HEK293 (cell line): Measurements from ENCODE around the gene ZBP1.
A peak's percentile ranks its signal among the peaks of the same experiment; 100 is the strongest.

Experiments used
- CTCF ChIA-PET: fragments of 350-600 bp; formaldehyde crosslinking; extraction: SDS; loops from one replicate; lab custom pipeline; 2021; ENCODE audit warnings: antibody characterized with exemption; lab: Yijun Ruan, JAX
- POLR2A ChIA-PET: fragments of 300-600 bp; formaldehyde crosslinking; extraction: SDS; loops from one replicate; lab custom pipeline; 2020; ENCODE audit warnings: antibody characterized with exemption, inconsistent platforms; lab: Yijun Ruan, JAX
- H3K27ac ChIP-seq: fragments of 200-500 bp; sonication (Bioruptor generic); 2 replicates; pipeline ENCODE4 v1.5.1; 2014; ENCODE audit warnings: low read depth, low read length, control low read depth, inconsistent platforms; ENCODE audit errors: extremely low read depth
- H3K36me3 ChIP-seq, 2 experiments: fragments of 200-500 bp in 1 of 2; sonication (Bioruptor generic) in 1 of 2; 1 replicate in 1 of 2; 2 replicates in 1 of 2; pipeline ENCODE4 v1.5.1; 2014 to 2017; ENCODE audit warnings: inconsistent platforms in 2 of 2, low read length in 2 of 2; ENCODE audit not compliant: control insufficient read depth in 2 of 2, insufficient read depth in 1 of 2
- H3K4me1 ChIP-seq: fragments of 200-500 bp; sonication (Bioruptor generic); 2 replicates; pipeline ENCODE4 v1.5.1; 2014; ENCODE audit warnings: mild to moderate bottlenecking, low read length, inconsistent platforms; ENCODE audit not compliant: control insufficient read depth, insufficient read depth
- H3K4me3 ChIP-seq: 2 replicates; pipeline ENCODE4 v1.5.1; 2011; ENCODE audit warnings: low read depth, mild to moderate bottlenecking, control low read depth, low read length, moderate library complexity
- H3K9me3 ChIP-seq: fragments of 200-500 bp; sonication (Bioruptor generic); 2 replicates; pipeline ENCODE4 v1.5.1; 2014; ENCODE audit warnings: low read depth, low read length, inconsistent platforms; ENCODE audit not compliant: control insufficient read depth, insufficient read depth
- CTCF ChIP-seq: fragments of 450-650 bp; formaldehyde crosslinking; IDR thresholded peaks from 2 replicates; pipeline ENCODE4 v1.5.1; 2016; ENCODE audit warnings: missing biosample characterization, missing genetic modification characterization
- GLIS1 ChIP-seq: fragments of 450-650 bp; formaldehyde crosslinking; IDR thresholded peaks from 2 replicates; pipeline ENCODE4 v1.5.1; 2016; ENCODE audit warnings: missing biosample characterization, missing genetic modification characterization
- HIC1 ChIP-seq: fragments of 450-650 bp; formaldehyde crosslinking; IDR thresholded peaks from 2 replicates; pipeline ENCODE4 v1.5.1; 2016; ENCODE audit warnings: missing biosample characterization, missing genetic modification characterization
- PRDM1 ChIP-seq: fragments of 450-650 bp; formaldehyde crosslinking; IDR thresholded peaks from 2 replicates; pipeline ENCODE4; 2016; ENCODE audit warnings: missing biosample characterization, missing genetic modification characterization
- SCRT1 ChIP-seq: fragments of 450-650 bp; formaldehyde crosslinking; IDR thresholded peaks from 2 replicates; pipeline ENCODE4 v1.5.1; 2016; ENCODE audit warnings: missing biosample characterization, missing genetic modification characterization, borderline replicate concordance
- SCRT2 ChIP-seq: fragments of 450-650 bp; formaldehyde crosslinking; IDR thresholded peaks from 2 replicates; pipeline ENCODE4 v1.5.1; 2016; ENCODE audit warnings: missing biosample characterization, missing genetic modification characterization
- ZBTB8A ChIP-seq: fragments of 450-650 bp; formaldehyde crosslinking; IDR thresholded peaks from 2 replicates; pipeline ENCODE4 v1.5.1; 2016; ENCODE audit warnings: missing biosample characterization, missing genetic modification characterization
- ZNF10 ChIP-seq: fragments of 450-650 bp; formaldehyde crosslinking; IDR thresholded peaks from 2 replicates; pipeline ENCODE4 v1.5.1; 2017; ENCODE audit warnings: missing biosample characterization, missing genetic modification characterization
- ZNF112 ChIP-seq: fragments of 450-650 bp; formaldehyde crosslinking; IDR thresholded peaks from 2 replicates; pipeline ENCODE4 v1.5.0; 2017; ENCODE audit warnings: missing biosample characterization, missing genetic modification characterization
- ZNF148 ChIP-seq: fragments of 450-650 bp; formaldehyde crosslinking; IDR thresholded peaks from 2 replicates; pipeline ENCODE4 v1.5.0; 2017; ENCODE audit warnings: missing biosample characterization, missing genetic modification characterization, borderline replicate concordance
- ZNF350 ChIP-seq: fragments of 450-650 bp; formaldehyde crosslinking; IDR thresholded peaks from 2 replicates; pipeline ENCODE4 v1.5.0; 2017; ENCODE audit warnings: missing biosample characterization, mild to moderate bottlenecking, missing genetic modification characterization
- ZNF362 ChIP-seq: fragments of 450-650 bp; formaldehyde crosslinking; IDR thresholded peaks from 2 replicates; pipeline ENCODE4 v1.5.1; 2016; ENCODE audit warnings: missing biosample characterization, missing genetic modification characterization
- ZNF488 ChIP-seq: fragments of 450-650 bp; formaldehyde crosslinking; IDR thresholded peaks from 2 replicates; pipeline ENCODE4 v1.5.1; 2016; ENCODE audit warnings: missing biosample characterization, missing genetic modification characterization
- ZNF548 ChIP-seq: fragments of 450-650 bp; formaldehyde crosslinking; IDR thresholded peaks from 2 replicates; pipeline ENCODE4 v1.5.1; 2016; ENCODE audit warnings: missing biosample characterization, missing genetic modification characterization
- ZNF654 ChIP-seq: fragments of 450-650 bp; formaldehyde crosslinking; IDR thresholded peaks from 2 replicates; pipeline ENCODE4 v1.5.1; 2016; ENCODE audit warnings: low read depth, missing biosample characterization, missing genetic modification characterization

Gene ZBP1

GRCh38 chr20:57595041-57596030 is 24.9 kb downstream of the ZBP1 start:
- CTCF ChIA-PET: interaction anchor here (0.6 to 7.9 kb wide), 29 partner anchors 11 to 1138 kb away, joined by 3 to 124 read pairs (median 3); no protein-coding TSS in a partner anchor
- TF ChIP-seq SCRT1 (tag by site-specific recombination): peak; percentile 88
- peak; percentile 95 for TF ChIP-seq SCRT2 (tag by site-specific recombination)
- TF ChIP-seq ZNF350 (tag by site-specific recombination): no peak
- TF ChIP-seq ZNF10 (tag by site-specific recombination): peak; percentile 69; the same call in 1 of the 2 replicates
- Histone ChIP-seq H3K9me3 (no peaks in the 10 kb centered on the region), H3K4me1 (no peaks in the 10 kb centered on the region), H3K27ac (no peak overlapping the region), H3K36me3 (no peaks in the 10 kb centered on the region), H3K4me3 (no peak overlapping the region)
- POLR2A ChIA-PET: no interaction called here

GRCh38 chr20:57594092-57594951 is 25.9 kb downstream of the ZBP1 start:
- Histone ChIP-seq H3K36me3 (no peaks in the 10 kb centered on the region), H3K4me1 (no peaks in the 10 kb centered on the region)
- TF ChIP-seq ZNF548 (tag by site-specific recombination) (no peak), HIC1 (tag by site-specific recombination) (peak; percentile 15; the same call in 1 of the 2 replicates), PRDM1 (peak; percentile 10; the same call in 1 of the 2 replicates), ZBTB8A (tag by site-specific recombination) (0 out of 2 replicates have a peak, but pooled peaks have one; percentile 18), ZNF362 (peak; percentile 78), GLIS1 (tag by site-specific recombination) (peak; percentile 9; the same call in 1 of the 2 replicates), ZNF112 (tag by site-specific recombination) (no peak), CTCF (peak; percentile 73), ZNF148 (no peak), ZNF654 (peak; percentile 75), ZNF488 (no peak)
- TF ChIP-seq, all 188 proteins: peak for 7
- CTCF ChIA-PET: interaction anchor here (0.8 to 7.9 kb wide), 14 partner anchors 11 to 616 kb away, joined by 3 to 124 read pairs (median 4); no protein-coding TSS in a partner anchor
- Histone ChIP-seq H3K27ac (no peak overlapping the region), H3K9me3 (no peaks in the 10 kb centered on the region), H3K4me3 (no peak overlapping the region)
- POLR2A ChIA-PET: no interaction called here
